ENCODE data around the gene TAF10. TPM values are rescaled to one million over a fixed set of nuclear protein-coding genes. Genes with fewer than 3 reads are reported as not detected.

The TAF10 gene
- total and polyA plus RNA-seq, 2 of the 13 experiments (the other 11 are each of a cell fraction or from before 2014, with no cell fraction given): 71.3 to 134 TPM

DNA sequence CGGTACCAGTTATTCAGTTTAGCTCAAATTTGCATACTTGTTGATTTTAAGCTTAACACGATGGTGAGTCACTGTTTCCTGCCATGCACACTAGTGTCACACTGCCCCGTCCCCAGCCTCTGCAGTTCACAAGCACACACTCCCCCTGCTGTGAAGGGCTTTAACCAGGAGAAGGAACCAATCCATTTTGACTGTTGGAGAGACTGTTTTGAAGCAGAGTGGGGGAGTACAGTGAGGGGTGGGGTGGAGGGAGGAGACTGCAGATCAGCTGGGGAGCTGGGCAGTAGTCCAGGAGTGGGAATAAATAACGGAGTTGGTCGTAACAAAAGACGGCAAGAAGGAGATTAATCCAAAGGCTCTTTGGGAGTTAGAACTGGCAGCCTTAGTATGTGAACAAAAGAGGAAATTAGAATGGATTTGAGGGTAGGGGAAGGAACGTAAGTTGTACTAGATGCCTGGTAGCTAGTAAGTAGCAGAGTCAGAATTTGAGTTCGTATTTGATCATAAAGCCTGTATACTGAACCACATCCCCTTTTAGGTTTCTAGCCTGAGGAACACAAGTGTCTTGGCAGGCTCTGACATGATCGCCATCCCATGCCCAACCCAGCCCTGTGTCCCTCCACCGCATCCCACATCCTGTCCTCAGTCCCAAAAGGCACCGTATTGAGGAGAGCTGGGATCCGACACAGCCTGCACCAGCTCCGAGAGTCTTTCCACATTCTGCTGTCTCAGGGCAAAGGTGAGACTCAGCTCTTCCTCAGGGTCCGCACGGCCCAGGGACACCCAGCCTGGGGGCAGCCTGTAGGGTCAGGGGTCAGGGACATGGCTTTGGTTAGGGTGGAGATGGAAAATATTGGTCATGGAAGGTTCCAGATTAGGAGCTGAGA, 6.3 kb upstream of the TAF10 start:
- in situ Hi-C loops (cut with HindIII; ENCODE audit: extremely low pct_ligation_motif_present, low pct_unique_long_range_greater_than_20kb) (no loop called here), intact Hi-C loops (cut with micrococcal nuclease; ENCODE audit: unreplicated experiment) (loop anchor here (2.0 kb wide), 1 partner anchor 14 kb away; no protein-coding TSS in a partner anchor)
- Histone ChIP-seq H3K9me3 (ENCODE audit: low read length) (no peaks in the 10 kb centered on the region), H4K20me1 (ENCODE audit: insufficient read depth, low read length) (no peaks in the 10 kb centered on the region), H3K27me3 (ENCODE audit: control insufficient read depth in 1 of 2, insufficient read depth in 2 of 2, low read length in 2 of 2) (peaks cover 8 to 32% of the 10 kb centered on the region in 2 experiments; a peak in 4 of 5 replicates), H2AFZ (ENCODE audit: low read length) (no peak overlapping the region), H3K79me2 (ENCODE audit: insufficient read depth, low read length) (peaks cover 7% of the 10 kb centered on the region), H3K9ac (ENCODE audit: insufficient read depth, low read depth, low read length) (peak overlapping the region; percentile 86), H3K27ac (ENCODE audit: extremely low read length, insufficient read depth, low read length) (peak overlapping the region; percentile 58), H3K4me1 (ENCODE audit: insufficient read depth, low read length) (peaks cover 27% of the 10 kb centered on the region), H3K4me3 (replicated peaks in 1 of 3; ENCODE audit: insufficient read depth in 1 of 3, low read depth in 2 of 3, low read length in 3 of 3) (peak overlapping the region; percentile 67 to 94 (median 88)), H3K4me2 (ENCODE audit: low read depth, low read length) (peak overlapping the region; percentile 99), H3K36me3 (replicated peaks in 1 of 2; ENCODE audit: control insufficient read depth in 1 of 2, insufficient read depth in 2 of 2, low read length in 2 of 2) (peaks cover 2 to 15% of the 10 kb centered on the region in 2 experiments; a peak in 3 of 5 replicates)
- ChIA-PET CTCF (ENCODE audit: low intra/inter-chr PET ratio, low total read pairs) (no interaction called here), POLR2A (interaction anchor here (0.7 to 3.1 kb wide), 16 partner anchors 9 to 255 kb away, joined by 3 to 36 read pairs (median 4); partner anchors contain the start of genes APBB1, ARFIP2, ILK and MRPL17)
- DNase-seq (ENCODE audit: low spot score) (peak; percentile 44), ATAC-seq (peak; percentile 32), FAIRE-seq (no peak)
- BruUV-seq (replicated peaks): no TSS peak
- WGBS (ENCODE audit: low lambda C conversion rate): 31% methylated on average over 15 of the region's 15 CpGs
- TF ChIP-seq MXI1 (IDR thresholded peaks at IDR 0.05; ENCODE audit: borderline replicate concordance, low read depth, low read length) (peak; percentile 38; the same call in 1 of the 3 replicates), JDP2 (CRISPR knock-in tag; IDR thresholded peaks at IDR 0.05; ENCODE audit: borderline replicate concordance) (no peak), E2F1 (CRISPR knock-in tag; IDR thresholded peaks at IDR 0.05) (no peak), MAX (IDR thresholded peaks at IDR 0.05) (0 out of 2 replicates have a peak, but pooled peaks have one; percentile 7), FOXA1 (IDR thresholded peaks at IDR 0.05) (no peak), FOXA1 (CRISPR knock-in tag; IDR thresholded peaks at IDR 0.05) (0 out of 2 replicates have a peak, but pooled peaks have one; percentile 15), SP4 (CRISPR knock-in tag; IDR thresholded peaks at IDR 0.05) (0 out of 2 replicates have a peak, but pooled peaks have one; percentile 9), ZNF891 (CRISPR knock-in tag; IDR thresholded peaks at IDR 0.05) (peak; percentile 32; the same call in 1 of the 2 replicates), FOSL2 (CRISPR knock-in tag; IDR thresholded peaks at IDR 0.05) (peak; percentile 75), RFX5 (IDR thresholded peaks at IDR 0.05; ENCODE audit: low read depth, low read length) (0 out of 2 replicates have a peak, but pooled peaks have one; percentile 11)
- TF ChIP-seq, protein P1, sequence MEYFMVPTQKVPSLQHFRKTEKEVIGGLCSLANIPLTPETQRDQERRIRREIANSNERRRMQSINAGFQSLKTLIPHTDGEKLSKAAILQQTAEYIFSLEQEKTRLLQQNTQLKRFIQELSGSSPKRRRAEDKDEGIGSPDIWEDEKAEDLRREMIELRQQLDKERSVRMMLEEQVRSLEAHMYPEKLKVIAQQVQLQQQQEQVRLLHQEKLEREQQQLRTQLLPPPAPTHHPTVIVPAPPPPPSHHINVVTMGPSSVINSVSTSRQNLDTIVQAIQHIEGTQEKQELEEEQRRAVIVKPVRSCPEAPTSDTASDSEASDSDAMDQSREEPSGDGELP (IDR thresholded peaks at IDR 0.05; ENCODE audit: borderline replicate concordance, low read depth): peak; percentile 61; the same call in 1 of the 2 replicates
- TF ChIP-seq, protein P2, sequence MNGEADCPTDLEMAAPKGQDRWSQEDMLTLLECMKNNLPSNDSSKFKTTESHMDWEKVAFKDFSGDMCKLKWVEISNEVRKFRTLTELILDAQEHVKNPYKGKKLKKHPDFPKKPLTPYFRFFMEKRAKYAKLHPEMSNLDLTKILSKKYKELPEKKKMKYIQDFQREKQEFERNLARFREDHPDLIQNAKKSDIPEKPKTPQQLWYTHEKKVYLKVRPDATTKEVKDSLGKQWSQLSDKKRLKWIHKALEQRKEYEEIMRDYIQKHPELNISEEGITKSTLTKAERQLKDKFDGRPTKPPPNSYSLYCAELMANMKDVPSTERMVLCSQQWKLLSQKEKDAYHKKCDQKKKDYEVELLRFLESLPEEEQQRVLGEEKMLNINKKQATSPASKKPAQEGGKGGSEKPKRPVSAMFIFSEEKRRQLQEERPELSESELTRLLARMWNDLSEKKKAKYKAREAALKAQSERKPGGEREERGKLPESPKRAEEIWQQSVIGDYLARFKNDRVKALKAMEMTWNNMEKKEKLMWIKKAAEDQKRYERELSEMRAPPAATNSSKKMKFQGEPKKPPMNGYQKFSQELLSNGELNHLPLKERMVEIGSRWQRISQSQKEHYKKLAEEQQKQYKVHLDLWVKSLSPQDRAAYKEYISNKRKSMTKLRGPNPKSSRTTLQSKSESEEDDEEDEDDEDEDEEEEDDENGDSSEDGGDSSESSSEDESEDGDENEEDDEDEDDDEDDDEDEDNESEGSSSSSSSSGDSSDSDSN (CRISPR knock-in tag; IDR thresholded peaks at IDR 0.05): peak; percentile 11; the same call in 1 of the 2 replicates

Measured in HepG2 (cell line).